Measurements from ENCODE around the gene SAMD3.
"Not testable (repeated sequence)": the region's sequence is repeated elsewhere in the genome, so short reads cannot be mapped to it uniquely, and the experiment has no call there.

Gene SAMD3

GRCh38 chr6:130182466-130182865, 40.3 kb downstream of the SAMD3 start:
- H3K9me3 ChIP-seq = no peaks in the 10 kb centered on the region
- no peaks in the 10 kb centered on the region for H3K27me3 ChIP-seq (ENCODE audit: low read depth)
- in situ Hi-C loops (cut with MboI; ENCODE audit: low sequenced_read_pairs) = no loop called here
- no peaks in the 10 kb centered on the region for H3K36me3 ChIP-seq (replicated peaks)
- H3K4me3 ChIP-seq = no peak overlapping the region
- DNase-seq (ENCODE audit: low spot score in 2 of 2) = no peak
- no peaks in the 10 kb centered on the region for H3K4me1 ChIP-seq

- in situ Hi-C loops (cut with MboI; ENCODE audit: low sequenced_read_pairs) = no loop called here
- DNase-seq (ENCODE audit: low spot score in 2 of 2) = no peak
- Histone ChIP-seq H3K9me3 (no peaks in the 10 kb centered on the region), H3K4me1 (no peaks in the 10 kb centered on the region), H3K4me3 (no peak overlapping the region), H3K27me3 (ENCODE audit: low read depth) (no peaks in the 10 kb centered on the region), H3K36me3 (replicated peaks) (no peaks in the 10 kb centered on the region)
Observed at GRCh38 chr6:130178692-130179091, 44.1 kb downstream of the SAMD3 start.

DNA sequence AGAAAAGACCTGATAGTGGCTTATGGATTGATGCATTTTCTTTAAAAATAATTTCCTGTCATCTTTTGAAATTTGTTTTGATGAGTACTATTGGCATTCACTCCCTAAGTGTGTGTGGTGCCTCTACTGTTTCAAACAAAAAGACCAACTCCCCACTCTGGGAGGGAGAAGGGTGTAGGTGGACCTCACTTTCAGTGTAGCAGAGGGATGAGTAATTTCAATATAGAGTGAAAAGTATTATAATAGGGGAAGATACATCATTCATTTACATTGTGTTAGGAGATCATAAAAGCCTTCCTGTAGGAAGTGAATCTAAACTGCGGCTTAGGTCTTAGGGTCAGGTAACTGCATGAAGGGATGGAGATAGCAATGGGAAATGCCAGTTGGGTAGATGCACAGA, 46.4 kb downstream of the SAMD3 start:
- no peak for DNase-seq (ENCODE audit: low spot score in 2 of 2)
- Histone ChIP-seq H3K9me3 (no peaks in the 10 kb centered on the region), H3K4me1 (no peaks in the 10 kb centered on the region), H3K4me3 (no peak overlapping the region), H3K36me3 (replicated peaks) (no peaks in the 10 kb centered on the region), H3K27me3 (ENCODE audit: low read depth) (no peaks in the 10 kb centered on the region)
- in situ Hi-C loops (cut with MboI; ENCODE audit: low sequenced_read_pairs) = no loop called here

- H3K4me1 ChIP-seq; H3K36me3 ChIP-seq (replicated peaks); H3K9me3 ChIP-seq; in situ Hi-C loops (cut with MboI; ENCODE audit: low sequenced_read_pairs); H3K27me3 ChIP-seq (ENCODE audit: low read depth); DNase-seq (ENCODE audit: low spot score in 2 of 2); H3K4me3 ChIP-seq: not testable (repeated sequence)
Observed at GRCh38 chr6:130173377-130174004, 49.3 kb downstream of the SAMD3 start.

DNA sequence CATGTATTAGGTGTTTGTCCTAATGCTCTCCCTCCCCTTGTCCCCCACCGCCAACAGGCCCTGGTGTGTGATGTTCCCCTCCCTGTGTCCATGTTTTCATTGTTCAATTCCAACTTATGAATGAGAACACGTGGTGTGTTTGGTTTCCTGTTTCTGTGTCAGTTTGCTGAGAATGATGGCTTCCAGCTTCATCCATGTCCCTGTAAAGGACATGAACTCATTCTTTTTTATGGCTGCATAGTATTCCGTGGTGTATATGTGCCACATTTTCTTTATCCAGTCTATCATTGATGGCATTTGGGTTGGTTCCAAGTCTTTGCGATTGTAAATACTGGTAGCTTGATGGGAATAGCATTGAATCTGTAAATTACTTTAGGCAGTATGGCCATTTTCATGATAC, 52.6 kb downstream of the SAMD3 start:
- in situ Hi-C loops (cut with MboI; ENCODE audit: low sequenced_read_pairs); H3K4me3 ChIP-seq; H3K9me3 ChIP-seq; DNase-seq (ENCODE audit: low spot score in 2 of 2); H3K36me3 ChIP-seq (replicated peaks); H3K27me3 ChIP-seq (ENCODE audit: low read depth); H3K4me1 ChIP-seq: not testable (repeated sequence)

DNA sequence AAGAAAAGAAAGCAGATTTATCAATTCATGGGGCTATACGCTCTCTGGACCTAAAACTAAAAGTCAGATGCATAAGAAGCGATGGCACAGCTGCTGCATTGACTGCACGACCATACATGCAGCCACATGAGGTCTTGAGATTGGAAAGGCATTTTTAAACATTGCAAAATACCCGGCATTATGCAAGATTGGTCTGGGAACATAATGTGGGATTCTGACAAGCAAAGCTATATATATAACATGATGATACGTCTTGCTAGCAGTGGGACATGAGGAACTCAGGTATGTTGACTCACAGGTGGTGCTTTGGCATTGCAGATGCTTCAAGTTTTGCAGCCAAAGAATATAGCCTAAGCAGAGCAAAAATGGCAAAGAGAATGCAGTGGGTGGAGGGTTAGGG, 55.1 kb downstream of the SAMD3 start:
- Histone ChIP-seq H3K4me1 (no peaks in the 10 kb centered on the region), H3K36me3 (replicated peaks) (no peaks in the 10 kb centered on the region), H3K27me3 (ENCODE audit: low read depth) (no peaks in the 10 kb centered on the region; the same call in 1 of the 2 replicates), H3K9me3 (no peaks in the 10 kb centered on the region), H3K4me3 (no peak overlapping the region)
- no peak for DNase-seq (ENCODE audit: low spot score in 2 of 2)
- in situ Hi-C loops (cut with MboI; ENCODE audit: low sequenced_read_pairs) = no loop called here

DNA sequence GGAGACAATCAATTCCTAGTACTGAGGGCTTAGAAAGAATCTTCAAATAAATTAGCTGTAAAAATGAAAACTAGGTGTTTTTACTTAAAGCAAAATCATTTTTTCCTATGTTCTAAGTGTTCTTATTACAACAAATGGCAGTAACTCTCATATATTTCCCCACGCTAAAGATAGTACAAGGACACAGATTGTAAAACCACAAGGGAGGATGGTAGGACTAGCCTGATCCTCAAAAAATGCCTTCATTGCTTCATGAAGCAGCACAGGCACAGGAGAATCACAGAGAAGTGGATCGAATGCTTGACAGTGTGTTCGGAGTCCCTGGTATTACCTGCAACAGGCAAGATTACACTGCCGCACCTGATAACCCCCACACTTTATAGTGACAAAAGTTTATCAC, 58.5 kb downstream of the SAMD3 start:
- in situ Hi-C loops (cut with MboI; ENCODE audit: low sequenced_read_pairs) = no loop called here
- no peaks in the 10 kb centered on the region; the same call in 1 of the 2 replicates for H3K27me3 ChIP-seq (ENCODE audit: low read depth)
- H3K4me1 ChIP-seq = no peaks in the 10 kb centered on the region
- no peaks in the 10 kb centered on the region for H3K36me3 ChIP-seq (replicated peaks)
- no peaks in the 10 kb centered on the region for H3K9me3 ChIP-seq
- no peak overlapping the region for H3K4me3 ChIP-seq
- DNase-seq (ENCODE audit: low spot score in 2 of 2) = no peak

DNA sequence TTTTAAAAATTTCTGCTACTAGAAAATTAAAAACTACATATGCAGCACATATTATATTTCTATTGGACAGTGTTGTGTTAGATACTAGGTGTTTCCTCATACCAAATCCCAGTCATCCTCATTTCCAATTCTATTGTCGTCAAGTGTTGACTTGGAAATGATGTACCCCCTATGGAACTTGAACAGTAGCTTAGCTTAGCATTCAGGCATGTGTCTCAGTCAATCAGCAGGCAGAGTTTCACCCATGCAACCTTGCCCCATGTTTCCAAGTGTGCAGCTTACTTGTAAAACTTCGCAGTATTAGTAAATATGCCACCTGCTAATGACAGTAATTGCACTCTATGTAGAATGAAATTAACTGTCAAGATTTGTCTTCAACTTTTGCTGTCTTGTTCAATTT, 59.5 kb downstream of the SAMD3 start:
- no peaks in the 10 kb centered on the region for H3K27me3 ChIP-seq (ENCODE audit: low read depth)
- no peak overlapping the region for H3K4me3 ChIP-seq
- H3K36me3 ChIP-seq (replicated peaks) = no peaks in the 10 kb centered on the region
- in situ Hi-C loops (cut with MboI; ENCODE audit: low sequenced_read_pairs) = no loop called here
- DNase-seq (ENCODE audit: low spot score in 2 of 2) = no peak
- H3K9me3 ChIP-seq = no peaks in the 10 kb centered on the region
- no peaks in the 10 kb centered on the region for H3K4me1 ChIP-seq

GRCh38 chr6:130162421-130162820, 60.3 kb downstream of the SAMD3 start:
- no peaks in the 10 kb centered on the region for H3K27me3 ChIP-seq (ENCODE audit: low read depth)
- H3K4me1 ChIP-seq = no peaks in the 10 kb centered on the region
- H3K9me3 ChIP-seq = no peaks in the 10 kb centered on the region
- no peaks in the 10 kb centered on the region for H3K36me3 ChIP-seq (replicated peaks)
- no peak overlapping the region for H3K4me3 ChIP-seq
- in situ Hi-C loops (cut with MboI; ENCODE audit: low sequenced_read_pairs) = no loop called here
- no peak for DNase-seq (ENCODE audit: low spot score in 2 of 2)

DNA sequence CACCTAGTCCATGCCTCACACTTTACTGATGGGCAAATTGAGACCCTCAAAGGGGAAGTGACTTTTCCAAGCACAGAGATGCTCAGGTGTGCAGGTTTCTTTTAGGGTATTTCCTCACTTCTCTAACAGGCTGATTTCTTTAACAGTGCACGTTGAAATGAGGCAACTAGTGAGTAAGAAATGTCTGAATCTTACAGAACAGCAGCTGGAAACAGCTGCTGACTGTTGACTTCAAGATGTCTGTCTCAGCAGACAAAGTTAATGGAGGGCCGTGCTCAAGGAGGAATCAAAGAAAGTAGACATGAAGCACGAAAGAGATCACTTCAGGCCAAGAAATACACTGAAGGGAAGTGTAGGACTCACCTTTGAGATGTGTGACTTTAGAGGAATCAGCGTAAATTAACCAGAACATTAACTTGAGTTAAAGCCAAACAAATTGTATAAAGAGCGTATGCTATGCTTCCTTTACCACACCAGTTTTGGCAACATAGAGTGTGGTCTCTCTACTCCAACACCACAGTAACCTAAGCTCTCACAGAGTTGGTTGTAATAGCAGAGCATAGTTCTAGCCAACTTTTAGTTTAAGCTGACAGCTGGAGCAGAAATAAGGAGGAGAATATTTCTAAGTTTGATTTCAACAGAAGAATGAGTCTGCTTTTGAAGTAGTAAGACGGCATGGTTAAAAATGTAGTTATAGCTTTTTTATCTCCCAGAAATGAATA, 60.9 kb downstream of the SAMD3 start:
- in situ Hi-C loops (cut with MboI; ENCODE audit: low sequenced_read_pairs) = no loop called here
- no peak for DNase-seq (ENCODE audit: low spot score in 2 of 2)
- no peaks in the 10 kb centered on the region for H3K27me3 ChIP-seq (ENCODE audit: low read depth)

GRCh38 chr6:130159956-130160355, 62.8 kb downstream of the SAMD3 start:
- no peaks in the 10 kb centered on the region for H3K9me3 ChIP-seq
- DNase-seq (ENCODE audit: low spot score in 2 of 2) = no peak
- in situ Hi-C loops (cut with MboI; ENCODE audit: low sequenced_read_pairs) = no loop called here
- no peak overlapping the region for H3K4me3 ChIP-seq
- no peaks in the 10 kb centered on the region for H3K27me3 ChIP-seq (ENCODE audit: low read depth)
- no peaks in the 10 kb centered on the region for H3K4me1 ChIP-seq
- no peaks in the 10 kb centered on the region for H3K36me3 ChIP-seq (replicated peaks)

More for the DNA sequence above, 60.9 kb downstream of the SAMD3 start:
- H3K4me3 ChIP-seq = no peak overlapping the region
- H3K9me3 ChIP-seq = no peaks in the 10 kb centered on the region
- no peaks in the 10 kb centered on the region for H3K4me1 ChIP-seq
- H3K36me3 ChIP-seq (replicated peaks) = no peaks in the 10 kb centered on the region

GRCh38 chr6:130158548-130158947, 64.2 kb downstream of the SAMD3 start:
- no peaks in the 10 kb centered on the region for H3K27me3 ChIP-seq (ENCODE audit: low read depth)
- DNase-seq (ENCODE audit: low spot score in 2 of 2) = no peak
- H3K4me3 ChIP-seq = no peak overlapping the region
- no peaks in the 10 kb centered on the region for H3K4me1 ChIP-seq
- in situ Hi-C loops (cut with MboI; ENCODE audit: low sequenced_read_pairs) = no loop called here
- no peaks in the 10 kb centered on the region for H3K9me3 ChIP-seq
- H3K36me3 ChIP-seq (replicated peaks) = no peaks in the 10 kb centered on the region

DNA sequence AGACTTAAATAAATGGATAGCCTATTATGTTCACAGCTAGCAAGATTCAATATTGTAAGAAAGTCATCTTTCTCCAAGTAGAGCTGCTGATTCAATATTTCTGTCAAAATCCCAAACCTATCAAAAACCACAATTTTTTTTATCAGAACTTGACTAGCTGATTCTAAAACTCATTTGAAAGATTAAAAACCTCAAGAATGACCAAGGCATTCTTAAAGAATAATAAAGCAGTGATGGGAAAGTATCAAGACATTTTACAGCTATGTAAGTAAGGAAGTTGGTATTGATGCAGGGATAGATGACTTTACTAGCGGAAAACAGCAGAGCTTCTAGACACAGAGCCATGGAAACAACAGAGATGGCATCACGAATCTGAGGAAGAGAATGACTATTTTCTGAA, 64.7 kb downstream of the SAMD3 start:
- Histone ChIP-seq H3K9me3 (no peaks in the 10 kb centered on the region), H3K27me3 (ENCODE audit: low read depth) (no peaks in the 10 kb centered on the region), H3K4me3 (no peak overlapping the region), H3K4me1 (no peaks in the 10 kb centered on the region), H3K36me3 (replicated peaks) (no peaks in the 10 kb centered on the region)
- no peak for DNase-seq (ENCODE audit: low spot score in 2 of 2)
- in situ Hi-C loops (cut with MboI; ENCODE audit: low sequenced_read_pairs) = no loop called here

DNA sequence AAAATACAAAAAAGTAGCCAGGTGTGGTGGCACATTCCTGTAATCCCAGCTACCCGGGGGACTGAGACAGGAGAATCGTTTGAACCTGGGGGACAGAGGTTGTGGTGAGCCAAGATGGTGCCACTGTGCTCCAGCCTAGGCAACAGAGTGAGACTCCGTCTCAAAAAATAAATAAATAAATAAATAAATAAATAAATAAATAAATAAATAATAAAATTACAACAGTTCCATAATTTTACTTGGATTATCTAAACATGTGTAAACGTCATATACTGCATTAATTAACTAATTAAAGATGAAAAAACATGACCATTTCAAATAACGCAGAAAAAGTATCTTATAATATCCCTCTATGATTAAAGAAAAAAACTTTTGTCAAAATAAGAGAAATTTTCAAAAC, 65.8 kb downstream of the SAMD3 start:
- Histone ChIP-seq H3K4me1 (no peaks in the 10 kb centered on the region), H3K36me3 (replicated peaks) (no peaks in the 10 kb centered on the region), H3K4me3 (no peak overlapping the region), H3K9me3 (no peaks in the 10 kb centered on the region), H3K27me3 (ENCODE audit: low read depth) (no peaks in the 10 kb centered on the region)
- in situ Hi-C loops (cut with MboI; ENCODE audit: low sequenced_read_pairs) = no loop called here
- no peak for DNase-seq (ENCODE audit: low spot score in 2 of 2)

All from HAP-1 (cell line).